Activated CD8-positive, alpha-beta memory T cell treated with anti-CD3 and anti-CD28 coated beads, Interleukin-2, amount 50 U/mL, for 24 hours (primary cell): ENCODE measurements around the gene LPIN2.
"Not testable (repeated sequence)": the region's sequence is repeated elsewhere in the genome, so short reads cannot be mapped to it uniquely, and the experiment has no call there.

Experiments
- DNase-seq: peaks from one replicate; pipeline ENCODE4 v3.0.0-alpha.2; 2020; ENCODE audit errors: extremely low read depth

The LPIN2 gene

DNA sequence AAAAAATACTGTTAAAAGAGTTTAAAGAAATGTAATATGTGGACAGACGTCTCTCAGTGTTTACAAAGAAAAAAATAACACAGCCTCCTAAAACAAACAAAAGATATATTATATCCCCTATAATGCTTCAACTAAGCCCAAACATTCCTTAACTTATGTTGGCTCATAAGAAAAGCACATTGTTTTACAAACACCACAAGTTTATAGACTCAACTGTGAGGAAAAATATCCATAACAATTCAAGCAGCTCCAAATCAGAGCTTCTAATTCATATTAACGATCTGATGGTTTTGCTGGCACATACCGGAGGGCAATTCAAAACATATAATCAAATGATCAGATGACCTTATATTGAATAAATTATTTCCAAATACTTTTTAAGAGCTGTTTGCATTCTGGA is 5.5 kb downstream of the LPIN2 start:
- no peak for DNase-seq

DNA sequence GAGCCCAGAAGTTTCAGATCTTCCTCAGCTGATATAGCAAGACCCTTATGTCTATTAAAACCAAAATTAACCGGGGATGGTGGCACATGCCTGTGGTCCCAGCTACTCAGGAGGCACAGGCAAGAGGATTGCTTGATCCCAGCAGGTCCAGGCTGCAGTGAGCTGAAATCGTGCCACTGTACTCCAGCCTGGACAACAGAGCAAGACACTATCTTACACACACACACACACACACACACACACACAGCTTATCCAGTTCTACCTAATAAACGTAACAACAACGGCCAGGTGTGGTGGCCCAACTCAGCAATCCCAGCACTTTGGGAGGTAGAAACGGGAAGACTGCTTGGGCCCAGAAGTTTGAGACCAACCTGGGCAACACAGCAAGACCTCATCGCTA is 7.5 kb downstream of the LPIN2 start:
- DNase-seq, result no peak

DNA sequence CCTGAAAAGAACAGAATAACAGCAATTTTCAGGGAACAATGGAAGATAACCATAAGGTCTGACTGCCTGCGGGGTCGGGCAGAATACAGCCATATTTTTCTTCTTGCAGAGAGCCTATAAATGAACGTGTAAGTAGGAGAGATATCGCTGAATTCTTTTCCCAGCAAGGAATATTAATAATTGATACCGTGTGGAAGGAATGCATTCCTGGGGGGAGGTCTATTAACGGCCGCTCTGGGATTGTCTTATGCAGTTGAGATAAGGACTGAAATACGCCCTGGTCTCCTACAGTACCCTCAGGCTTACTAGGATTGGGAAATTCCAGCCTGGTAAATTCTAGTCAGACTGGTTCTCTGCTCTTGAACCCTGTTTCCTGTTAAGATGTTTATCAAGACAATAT is 9.2 kb downstream of the LPIN2 start:
- DNase-seq, result not testable (repeated sequence)

DNA sequence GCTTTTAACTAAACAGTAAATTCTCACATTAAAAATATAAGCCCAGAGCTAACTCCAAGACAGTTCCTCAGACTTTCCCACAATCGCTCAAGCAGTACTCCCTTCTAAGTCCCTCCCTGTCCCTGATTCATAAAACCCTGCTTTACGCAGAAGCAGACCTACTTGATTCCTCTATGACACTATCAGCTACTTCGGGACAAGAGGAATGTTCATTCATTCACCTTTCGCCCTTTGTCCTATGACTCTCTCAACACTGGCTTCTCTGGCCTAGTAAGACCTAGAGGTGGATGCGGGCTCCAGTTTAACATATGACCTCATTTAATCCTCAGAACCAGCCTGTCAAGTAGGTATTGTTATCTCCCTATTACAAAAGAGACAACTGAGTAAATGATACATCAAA is 10.2 kb downstream of the LPIN2 start:
- no peak for DNase-seq

DNA sequence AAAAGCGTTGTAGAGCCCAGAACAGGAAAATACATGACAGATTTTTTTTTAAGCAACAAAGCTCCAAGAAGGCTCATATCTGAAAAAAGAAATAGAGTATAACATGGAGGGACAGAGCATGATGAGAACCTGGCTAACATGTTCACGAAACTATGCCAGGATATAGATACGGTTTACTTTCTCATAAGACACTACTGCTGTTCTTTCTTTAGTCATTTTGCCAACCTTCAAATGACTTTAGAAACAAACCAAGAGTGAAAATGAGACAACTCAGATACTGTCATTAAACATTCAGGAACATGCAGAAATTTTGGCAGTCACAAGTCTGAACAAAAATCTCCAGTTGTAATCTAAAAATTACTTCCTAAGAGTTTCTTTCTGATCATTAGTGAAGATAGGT is 14.3 kb downstream of the LPIN2 start:
- DNase-seq, result no peak

DNA sequence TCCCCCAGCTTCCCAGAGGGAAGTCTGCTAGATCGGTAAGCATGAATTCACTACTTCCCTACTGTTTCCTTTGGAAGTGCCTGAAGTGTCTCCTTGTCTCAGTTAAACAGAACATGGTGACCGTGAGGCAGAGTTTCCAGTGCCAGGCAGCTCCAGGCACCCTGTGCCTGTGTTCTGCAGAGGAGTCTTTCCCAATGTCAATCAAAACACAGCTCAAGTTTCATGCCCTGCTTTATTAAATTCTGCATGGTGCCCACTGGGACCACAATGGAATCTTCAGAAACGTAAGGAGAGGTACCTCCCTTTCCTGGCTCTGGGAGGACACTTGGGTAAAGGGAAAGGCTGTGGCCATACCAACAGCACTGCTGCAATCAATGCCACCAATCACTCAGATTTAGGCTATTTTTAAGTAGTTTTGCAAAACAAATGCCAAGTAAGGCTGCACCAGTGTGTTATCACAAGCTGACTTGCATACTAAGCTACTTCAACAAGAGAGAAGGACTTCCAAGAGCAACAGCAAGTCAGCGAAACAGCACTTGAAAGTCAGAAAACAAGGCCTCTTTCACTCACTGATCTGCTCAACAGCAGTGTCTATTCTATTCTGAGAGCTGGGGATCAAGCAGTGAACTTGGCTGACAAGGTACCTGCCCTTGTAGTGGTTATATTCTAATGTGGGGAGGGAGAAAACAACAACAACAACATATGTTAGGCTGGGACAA is 14.9 kb downstream of the LPIN2 start:
- DNase-seq, result no peak

DNA sequence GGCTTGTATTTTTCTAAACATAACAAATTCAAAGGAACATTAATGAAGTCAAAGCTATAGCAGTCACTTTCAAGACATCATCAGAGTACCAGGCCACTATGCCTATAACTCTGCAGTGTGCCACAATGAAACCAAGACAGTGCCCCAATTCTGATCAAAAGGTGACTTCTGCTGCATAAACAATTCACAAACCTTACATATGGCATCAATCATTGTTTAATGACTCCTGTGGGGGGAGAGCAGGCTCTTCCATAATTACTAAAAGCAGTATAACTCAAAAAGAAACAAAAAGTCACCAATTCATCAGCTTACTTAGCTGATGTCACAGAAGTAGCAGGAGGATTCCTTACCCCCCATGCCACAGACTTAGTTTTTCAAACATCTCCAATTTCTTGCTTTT is 15.5 kb downstream of the LPIN2 start:
- DNase-seq, result no peak

DNA sequence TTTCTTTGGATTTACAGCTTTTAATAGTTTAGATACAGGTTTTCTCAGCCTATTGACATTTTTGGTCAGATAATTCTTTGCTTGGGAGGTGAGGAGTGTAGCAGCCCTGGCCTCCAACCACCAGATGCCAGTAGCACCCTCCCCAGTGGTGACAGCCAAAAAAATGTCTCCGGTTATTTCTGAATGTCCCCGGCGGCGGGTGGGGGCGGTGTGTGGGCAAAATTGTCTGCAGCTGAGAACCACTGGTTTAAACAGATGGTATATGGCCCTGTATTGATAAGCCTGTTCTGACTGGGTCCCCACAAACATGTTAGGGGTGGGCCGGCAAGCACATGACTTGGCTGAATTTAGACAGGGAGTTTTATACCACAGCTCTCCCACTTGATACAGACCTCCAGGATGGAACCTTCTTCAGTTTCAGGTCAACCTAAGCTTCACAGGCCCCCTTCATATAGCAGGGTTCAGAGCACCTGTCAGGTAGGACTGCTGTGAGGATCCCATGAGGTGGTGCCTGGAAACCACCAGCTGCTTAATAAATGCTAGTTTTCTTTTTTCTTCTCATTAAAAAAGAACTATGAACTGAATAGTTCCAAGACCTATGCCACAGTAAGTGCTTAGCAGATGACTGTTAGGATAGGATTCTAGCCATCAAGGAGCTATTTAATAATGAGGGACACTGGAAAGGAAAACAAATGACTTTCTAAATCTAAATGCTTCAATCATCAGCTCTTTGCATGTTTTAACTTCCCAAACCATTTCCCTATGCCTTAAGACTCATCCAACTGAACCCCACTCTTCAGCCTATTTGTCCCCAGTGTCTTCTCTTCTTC is 18.1 kb downstream of the LPIN2 start:
- no peak for DNase-seq

DNA sequence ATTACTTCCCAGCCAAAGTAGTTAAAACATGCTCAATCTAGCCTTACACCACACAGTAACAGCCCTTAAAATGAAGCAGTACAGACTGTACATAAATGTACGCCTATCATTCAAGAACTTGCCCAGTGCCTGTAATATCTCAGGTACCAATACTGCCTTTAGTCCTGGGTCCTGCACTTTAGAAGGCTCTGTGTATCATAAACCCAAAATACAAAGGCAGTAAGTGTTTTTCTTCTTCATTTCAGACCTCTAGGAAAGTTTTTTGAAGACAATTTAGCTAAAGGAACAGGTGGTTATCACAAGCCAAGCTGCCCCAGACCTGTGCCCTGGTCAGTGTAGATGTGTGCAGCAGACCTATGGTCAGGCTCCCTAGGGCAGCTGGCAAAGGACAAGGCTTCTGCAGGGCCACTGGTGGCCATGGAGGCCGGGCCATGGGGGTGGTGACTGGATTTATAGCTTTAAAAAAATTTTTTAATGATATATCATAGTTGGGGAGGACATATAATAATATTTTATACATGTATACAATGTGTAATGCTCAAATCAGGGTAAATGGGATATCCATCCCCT is 18.8 kb downstream of the LPIN2 start:
- DNase-seq, result no peak

DNA sequence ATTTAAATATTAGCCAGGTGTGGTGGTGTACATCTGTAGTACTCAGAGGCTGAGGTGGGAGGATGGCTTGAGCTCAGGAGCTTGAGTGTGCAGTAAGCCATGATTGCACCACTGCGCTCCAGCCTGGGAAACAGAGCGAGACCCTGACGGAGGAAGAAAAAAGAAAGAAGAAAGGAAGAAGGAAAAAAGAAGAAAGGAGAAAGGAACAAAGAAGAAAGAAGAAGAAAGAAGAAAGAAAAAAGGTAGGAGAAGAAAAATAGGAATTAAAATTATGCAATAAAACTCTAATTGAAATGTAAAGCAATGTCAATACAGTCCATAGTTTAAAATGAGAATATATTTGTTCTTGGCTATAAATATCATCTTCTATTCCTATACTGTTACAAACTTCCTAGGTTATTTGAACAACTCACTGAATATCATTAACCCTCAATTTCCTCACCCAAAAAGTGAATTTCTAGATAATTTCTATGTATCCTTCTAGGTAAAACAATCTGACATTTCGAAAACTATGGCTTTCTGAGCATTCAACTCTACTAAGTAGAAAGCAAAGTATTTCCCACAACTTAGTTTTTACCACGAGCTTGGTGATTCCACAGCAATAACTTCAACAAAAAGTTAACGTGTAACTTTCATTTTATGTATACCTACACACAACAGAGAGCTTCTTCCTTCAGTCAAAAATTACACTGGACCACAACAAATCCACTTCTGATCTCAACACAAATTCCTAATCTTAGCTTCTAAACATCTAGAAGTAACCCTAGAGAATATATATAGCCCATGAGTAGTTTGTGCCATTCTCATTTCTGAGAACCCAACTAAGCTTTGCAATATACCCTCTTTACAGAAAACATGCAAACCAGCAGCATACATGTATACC is 19.7 kb downstream of the LPIN2 start:
- no peak for DNase-seq

DNA sequence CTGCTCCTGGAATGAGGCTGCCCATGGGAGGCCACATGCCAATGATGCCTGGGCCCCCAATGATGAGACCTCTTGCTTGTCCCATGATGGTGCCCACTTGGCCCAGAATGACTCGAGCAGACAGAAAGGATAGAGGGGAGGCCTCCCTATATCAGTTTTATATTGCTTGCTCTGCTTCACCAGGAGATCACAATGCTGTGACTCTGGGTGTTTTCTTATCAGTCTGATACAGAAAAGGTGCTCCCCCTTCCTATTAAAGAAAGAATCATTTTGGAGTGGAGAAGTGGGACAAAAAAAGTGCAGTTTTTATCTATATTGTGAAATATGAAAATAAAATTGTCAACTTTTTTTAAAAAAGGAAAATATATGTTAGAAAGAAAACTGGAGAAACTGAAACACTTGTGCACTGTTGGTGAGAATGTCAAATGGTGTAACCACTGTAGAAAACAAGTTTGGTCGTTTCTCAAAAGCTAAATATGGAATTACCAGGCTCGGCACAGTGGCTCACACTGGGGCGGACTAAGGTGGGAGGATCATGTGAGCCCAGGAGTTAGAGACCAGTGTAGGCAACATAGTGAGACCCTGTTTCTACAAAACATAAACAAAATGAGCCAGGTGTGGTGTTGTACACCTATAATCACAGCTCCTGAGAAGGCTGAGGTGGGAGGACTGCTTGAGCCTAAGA is 21.8 kb downstream of the LPIN2 start:
- DNase-seq, result no peak

DNA sequence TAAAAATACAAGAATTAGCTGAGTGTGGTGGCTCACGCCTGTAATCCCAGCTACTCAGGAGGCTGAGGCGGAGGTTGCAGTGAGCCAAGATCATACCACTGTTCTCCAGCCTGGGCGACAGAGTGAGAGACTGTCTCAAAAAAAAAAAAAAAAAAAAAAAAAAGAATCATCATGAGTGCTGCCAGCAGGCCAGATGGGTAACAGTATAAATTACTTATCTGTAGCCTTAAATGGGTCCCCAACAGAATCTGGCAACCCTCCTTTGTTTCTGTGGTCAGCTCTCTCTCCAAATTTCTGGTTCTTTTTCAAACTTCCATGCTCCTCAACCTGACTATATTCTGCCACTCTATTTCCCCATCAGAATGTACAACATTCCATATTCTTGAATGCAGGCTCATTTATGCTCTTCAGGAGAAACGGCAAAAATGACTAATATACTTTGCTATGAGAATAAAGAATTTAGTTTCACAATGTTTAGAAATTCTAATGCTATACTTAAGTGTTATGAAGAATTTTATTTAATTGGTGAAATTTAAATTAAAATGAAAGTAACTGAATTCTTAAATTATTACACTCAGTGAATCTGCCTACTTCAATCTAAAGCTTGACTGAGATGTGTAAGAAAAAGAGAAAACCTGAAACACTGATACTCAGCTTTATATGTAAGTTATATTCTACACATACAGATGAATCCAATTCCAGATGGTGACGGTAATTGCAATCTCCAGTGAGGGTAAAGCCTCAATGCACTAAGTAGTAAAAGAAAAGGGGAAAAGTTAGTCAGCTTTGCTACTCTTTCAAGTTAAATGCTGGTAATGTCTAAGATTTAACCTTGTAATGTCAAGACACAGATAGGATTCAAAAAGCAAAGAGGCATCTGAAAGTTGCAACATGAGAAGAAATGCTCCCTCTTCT is 24.8 kb downstream of the LPIN2 start:
- no peak for DNase-seq

DNA sequence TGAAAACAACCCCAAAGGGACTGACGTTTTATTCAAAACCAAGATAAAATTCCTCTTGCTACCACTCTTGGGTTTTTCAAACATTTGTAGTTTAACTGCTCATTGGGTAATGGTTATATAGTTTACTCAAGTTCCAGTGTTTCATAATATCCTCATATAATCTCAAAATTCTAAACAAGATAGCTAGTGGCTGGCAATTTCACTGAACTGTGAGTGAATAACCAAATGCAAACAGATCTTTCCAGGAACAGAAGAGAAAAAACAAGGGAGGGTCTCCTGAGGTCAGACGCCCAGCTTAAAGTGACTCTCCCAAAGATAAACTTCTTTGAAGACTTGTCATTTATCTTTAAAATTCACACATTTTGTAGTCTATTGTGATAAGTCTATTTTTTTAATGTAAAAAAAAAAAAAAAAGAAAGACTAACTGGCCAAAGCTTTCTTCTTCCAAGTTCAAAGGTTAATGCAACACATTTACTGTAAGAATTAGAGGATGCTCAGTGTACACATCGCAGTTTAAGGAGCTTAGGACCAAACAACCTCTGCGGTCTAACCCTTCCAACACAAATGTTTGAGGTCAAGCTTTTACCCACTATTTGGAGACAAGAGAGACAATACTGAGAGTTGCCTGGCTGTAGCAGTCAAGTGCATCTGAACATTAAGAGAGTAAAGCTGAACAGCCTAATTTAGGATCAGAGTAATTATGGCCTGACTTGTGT is 26.6 kb downstream of the LPIN2 start:
- DNase-seq, result no peak

DNA sequence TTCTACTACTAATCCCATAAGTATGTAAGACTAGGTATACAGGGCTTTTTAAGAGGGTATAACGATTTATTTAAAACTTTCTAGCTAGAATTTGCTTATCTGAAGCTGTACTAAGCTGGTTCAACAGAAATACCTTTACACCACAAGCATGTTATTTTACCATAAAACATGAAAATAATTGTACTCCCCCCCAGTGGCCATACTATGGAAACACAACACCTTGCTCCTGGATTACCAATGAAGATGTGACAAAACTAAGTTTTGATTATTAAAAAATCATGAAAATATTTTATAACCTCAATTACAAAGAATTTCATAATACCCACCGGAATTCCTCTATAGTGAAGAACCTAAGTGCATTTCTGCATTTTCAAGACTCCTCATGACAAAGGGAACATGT is 27.3 kb downstream of the LPIN2 start:
- no peak for DNase-seq

DNA sequence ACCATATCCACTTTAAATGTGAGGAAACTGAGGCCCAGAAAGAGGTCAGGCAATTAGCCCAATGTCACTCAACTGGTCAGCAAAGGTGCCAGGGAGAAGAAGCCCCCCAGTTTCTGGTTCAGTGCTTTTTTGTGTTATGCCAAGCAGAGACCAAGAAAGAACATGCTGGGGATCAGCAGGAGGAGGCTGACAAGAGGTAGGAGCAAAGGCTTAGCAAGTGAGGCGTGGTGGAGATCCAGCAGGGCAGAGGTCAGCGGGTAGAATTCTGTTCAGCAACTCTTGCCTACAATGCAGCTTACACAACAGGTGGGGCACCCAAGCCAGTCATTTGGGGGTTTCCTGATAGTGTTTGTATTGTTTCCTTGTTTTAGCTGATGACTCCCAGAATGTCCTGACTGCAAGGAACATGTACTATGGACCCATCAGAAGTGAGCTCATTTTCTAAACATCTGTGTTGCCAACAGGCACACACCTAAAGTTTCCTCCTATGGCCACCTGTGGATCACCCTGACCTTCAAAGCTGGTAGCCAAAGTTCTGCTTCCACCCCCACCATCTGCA is 28.2 kb downstream of the LPIN2 start:
- DNase-seq, result no peak

DNA sequence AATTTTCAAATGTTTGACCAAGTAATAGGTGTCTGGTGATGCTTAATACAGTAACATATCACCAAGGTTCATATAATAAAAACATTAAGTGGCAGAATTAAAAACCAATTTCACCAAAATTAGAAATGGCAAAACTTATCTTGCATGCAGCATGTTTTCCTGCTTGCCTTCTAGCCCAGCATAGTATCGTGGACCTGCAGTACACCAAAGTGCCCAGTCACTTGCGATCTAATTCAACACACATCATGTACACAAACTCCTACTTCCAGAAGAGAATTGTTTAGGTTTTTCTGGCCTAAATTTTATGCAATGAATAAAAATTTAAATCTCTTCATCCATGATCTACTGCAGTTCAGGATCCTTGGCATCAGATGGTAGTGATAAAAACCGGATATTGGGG is 28.9 kb downstream of the LPIN2 start:
- no peak for DNase-seq

DNA sequence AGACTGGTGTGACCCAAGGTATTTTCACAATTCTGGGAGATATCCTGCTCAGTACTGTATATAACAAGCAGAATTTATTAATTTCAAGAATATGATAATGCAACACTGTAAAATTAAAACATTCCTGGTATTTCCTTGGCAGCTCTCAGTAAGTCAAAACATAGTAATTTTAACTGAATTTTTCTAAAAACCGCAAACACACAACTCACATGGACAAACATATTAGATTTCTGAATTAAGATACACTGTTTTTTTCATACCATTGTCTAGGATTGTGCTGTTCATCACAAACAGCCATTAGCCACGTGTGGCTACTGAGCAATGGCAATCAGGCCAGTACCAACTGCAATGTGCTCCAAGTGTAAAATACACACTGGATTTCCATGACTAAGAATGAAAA is 29.6 kb downstream of the LPIN2 start:
- no peak for DNase-seq

DNA sequence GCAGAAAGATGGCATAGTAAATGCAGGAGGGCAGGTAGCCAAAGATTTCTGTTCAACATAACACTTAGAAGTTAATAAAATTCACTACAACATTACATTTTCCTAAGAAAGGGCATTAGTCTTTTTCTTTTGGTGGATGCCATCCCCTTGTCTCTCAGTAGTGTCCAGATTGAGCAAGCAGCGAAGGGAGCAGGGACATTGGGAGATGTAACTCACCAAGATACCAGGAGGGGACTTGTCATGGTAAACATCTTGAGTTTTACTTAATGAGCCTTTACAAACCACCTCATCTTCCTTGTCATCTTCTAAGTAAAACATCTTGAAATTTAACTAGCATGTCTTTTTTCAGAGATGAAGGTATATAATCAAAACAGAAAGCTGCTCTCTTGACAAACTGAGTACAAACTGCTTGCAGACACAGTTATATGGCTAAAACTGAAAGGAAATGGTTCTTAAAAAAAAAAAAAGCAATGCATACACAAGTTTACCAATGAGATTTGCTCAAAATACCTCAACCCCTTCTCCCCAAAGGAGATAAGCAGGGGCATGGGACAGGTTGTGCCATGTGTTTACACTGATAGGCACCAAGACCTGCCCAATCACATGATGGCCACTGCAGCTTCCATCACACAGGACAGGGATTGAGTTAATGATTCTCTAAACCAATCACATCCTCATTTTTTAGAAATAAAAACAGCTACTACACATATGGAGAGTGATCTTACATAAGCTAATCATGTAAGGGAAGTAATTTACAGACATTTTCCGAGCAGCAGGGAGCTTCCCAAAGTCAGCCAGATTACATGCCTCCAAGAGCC is 30.3 kb downstream of the LPIN2 start:
- DNase-seq, result no peak

DNA sequence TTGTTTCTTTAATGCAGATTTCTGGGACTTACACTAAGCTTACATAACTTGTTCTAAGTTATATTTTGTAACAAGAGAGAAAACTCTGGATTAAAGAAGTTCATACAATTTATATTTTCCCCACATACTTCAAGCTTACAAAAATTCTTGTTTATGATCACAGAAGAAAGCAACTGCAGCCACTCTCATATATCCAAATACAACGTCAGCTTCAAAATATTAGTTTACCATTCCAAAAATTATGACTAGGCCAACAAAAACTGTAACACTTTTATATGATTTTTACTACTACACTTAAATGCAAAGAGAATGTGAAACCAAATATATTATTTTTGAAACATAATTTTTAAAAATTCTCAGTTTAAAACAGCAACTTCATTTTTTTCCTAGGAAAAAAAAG is 30.9 kb downstream of the LPIN2 start:
- no peak for DNase-seq
